RWPE2 (cell line): ENCODE data around the gene GSS.

Experiments used
- ATAC-seq: fragments of 200-7000 bp; cut with Tn5 transposase; 3 replicates; pipeline ENCODE4 v1.9.1; 2021; ENCODE audit warnings: low read depth
- DNase-seq: peaks from one replicate; pipeline ENCODE4 v3.0.0-alpha.2; 2020; ENCODE audit warnings: low spot score
- H3K27ac ChIP-seq: fragments of 450-650 bp; 2 replicates; pipeline ENCODE4 v1.5.1; 2017; ENCODE audit warnings: mild to moderate bottlenecking; ENCODE audit not compliant: poor library complexity, severe bottlenecking
- H3K27me3 ChIP-seq: fragments of 250-450 bp; sonication (Bioruptor Pico); 2 replicates; pipeline ENCODE4 v1.5.1; 2021; ENCODE audit warnings: mild to moderate bottlenecking, moderate library complexity; ENCODE audit not compliant: insufficient read depth, poor library complexity, severe bottlenecking
- H3K36me3 ChIP-seq: fragments of 250-450 bp; sonication (Bioruptor Pico); 2 replicates; pipeline ENCODE4 v1.5.1; 2020; ENCODE audit warnings: low read depth, mild to moderate bottlenecking, moderate library complexity
- H3K4me1 ChIP-seq: fragments of 250-450 bp; sonication (Bioruptor Pico); 2 replicates; pipeline ENCODE4 v1.5.1; 2021; ENCODE audit warnings: mild to moderate bottlenecking, moderate library complexity; ENCODE audit not compliant: insufficient read depth, poor library complexity, severe bottlenecking
- H3K4me3 ChIP-seq: fragments of 250-450 bp; sonication (Bioruptor Pico); 2 replicates; pipeline ENCODE4 v1.5.1; 2021; ENCODE audit warnings: mild to moderate bottlenecking, moderate library complexity; ENCODE audit not compliant: severe bottlenecking
- H3K9me3 ChIP-seq: fragments of 250-450 bp; sonication (Bioruptor Pico); 2 replicates; pipeline ENCODE4 v1.5.1; 2021; ENCODE audit warnings: mild to moderate bottlenecking, moderate library complexity; ENCODE audit not compliant: severe bottlenecking
- CTCF ChIP-seq: fragments of 450-650 bp; IDR thresholded peaks from one replicate; pipeline ENCODE4 v1.5.1; 2017; ENCODE audit warnings: mild to moderate bottlenecking, moderate library complexity; ENCODE audit not compliant: poor library complexity, severe bottlenecking

Gene GSS

DNA sequence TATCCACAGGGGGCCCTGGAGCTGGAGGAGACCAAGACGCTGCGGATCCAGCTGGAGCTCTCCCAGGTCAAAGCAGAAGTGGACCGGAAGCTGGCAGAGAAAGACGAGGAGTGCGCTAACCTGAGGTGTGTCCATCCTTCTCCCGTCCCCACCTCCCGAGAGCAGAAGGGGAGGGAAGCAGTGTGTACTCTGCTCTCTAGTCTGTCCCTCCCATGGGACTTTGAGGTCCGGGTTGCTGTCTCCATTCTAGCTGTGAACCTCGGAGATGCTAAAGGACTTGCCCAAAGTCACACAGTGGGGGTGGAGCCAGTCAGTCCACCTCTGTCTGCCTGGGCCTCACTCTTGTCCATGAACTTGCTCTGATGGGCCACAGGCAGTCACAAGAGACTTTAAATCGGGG, 44.2 kb upstream of the GSS start:
- H3K4me3 ChIP-seq: no peak overlapping the region
- H3K4me1 ChIP-seq: no peaks in the 10 kb centered on the region
- DNase-seq (no peak), ATAC-seq (no peak)
- H3K27me3 ChIP-seq: no peaks in the 10 kb centered on the region
- no peaks in the 10 kb centered on the region for H3K9me3 ChIP-seq
- H3K36me3 ChIP-seq: peaks cover 58% of the 10 kb centered on the region
- TF ChIP-seq CTCF: no peak
- no peak overlapping the region for H3K27ac ChIP-seq

GRCh38 chr20:34999021-34999451, 43.4 kb upstream of the GSS start:
- no peaks in the 10 kb centered on the region for H3K9me3 ChIP-seq
- no peak for TF ChIP-seq CTCF
- no peaks in the 10 kb centered on the region for H3K4me1 ChIP-seq
- H3K36me3 ChIP-seq: peaks cover 51% of the 10 kb centered on the region
- ATAC-seq: no peak
- no peak overlapping the region for H3K4me3 ChIP-seq
- no peak overlapping the region for H3K27ac ChIP-seq
- no peaks in the 10 kb centered on the region for H3K27me3 ChIP-seq
- DNase-seq: no peak

DNA sequence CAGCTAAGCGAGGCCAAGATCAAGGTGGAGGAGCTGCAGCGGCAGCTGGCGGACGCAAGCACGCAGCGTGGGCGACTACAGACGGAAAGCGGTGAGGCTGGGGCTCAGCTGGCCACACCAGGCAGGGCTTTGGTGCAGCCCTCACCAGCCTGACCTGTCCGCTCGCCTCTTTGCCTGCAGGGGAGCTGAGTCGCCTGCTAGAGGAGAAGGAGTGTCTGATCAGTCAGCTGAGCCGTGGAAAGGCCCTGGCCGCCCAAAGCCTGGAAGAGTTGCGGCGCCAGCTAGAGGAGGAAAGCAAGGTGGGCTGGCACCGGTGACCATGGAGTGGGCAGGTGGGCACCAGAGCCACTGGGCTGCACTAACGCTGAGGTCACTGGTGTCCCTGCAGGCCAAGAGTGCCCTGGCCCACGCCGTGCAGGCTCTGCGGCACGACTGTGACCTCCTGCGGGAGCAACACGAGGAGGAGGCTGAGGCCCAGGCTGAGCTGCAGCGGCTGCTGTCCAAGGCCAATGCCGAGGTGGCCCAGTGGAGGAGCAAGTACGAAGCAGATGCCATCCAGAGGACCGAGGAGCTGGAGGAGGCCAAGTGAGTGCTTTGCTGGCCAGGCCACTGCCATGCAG, 42.8 kb upstream of the GSS start:
- TF ChIP-seq CTCF: peak; percentile 35
- Histone ChIP-seq H3K27me3 (no peaks in the 10 kb centered on the region), H3K9me3 (no peaks in the 10 kb centered on the region), H3K4me3 (no peak overlapping the region), H3K36me3 (peaks cover 45% of the 10 kb centered on the region), H3K4me1 (no peaks in the 10 kb centered on the region), H3K27ac (no peak overlapping the region)
- DNase-seq (peak; percentile 88), ATAC-seq (peak; percentile 11; the same call in 1 of the 3 replicates)

DNA sequence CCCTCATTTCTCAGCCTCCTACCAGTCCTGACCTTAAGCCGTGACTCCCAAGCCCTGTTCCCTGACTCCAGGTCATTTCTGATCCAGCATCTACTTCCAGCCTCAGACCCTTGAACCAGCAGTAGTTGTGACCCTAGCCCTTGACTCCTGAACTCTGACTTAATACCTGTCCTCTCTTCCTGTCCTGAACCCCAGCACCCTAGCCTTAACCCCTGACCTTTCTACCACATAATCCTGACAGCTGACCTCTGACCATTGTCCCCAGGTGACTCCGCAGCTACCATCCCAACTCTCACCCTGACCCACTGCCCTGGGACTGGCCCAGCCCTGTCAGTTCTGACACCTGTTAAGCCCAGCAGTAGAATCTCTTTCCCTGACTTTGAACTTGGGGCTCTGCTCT, 42.2 kb upstream of the GSS start:
- DNase-seq (no peak), ATAC-seq (no peak)
- H3K27ac ChIP-seq: no peak overlapping the region
- H3K9me3 ChIP-seq: no peaks in the 10 kb centered on the region
- H3K4me1 ChIP-seq: no peaks in the 10 kb centered on the region
- H3K27me3 ChIP-seq: no peaks in the 10 kb centered on the region
- H3K36me3 ChIP-seq: peaks cover 38% of the 10 kb centered on the region
- TF ChIP-seq CTCF: no peak
- no peak overlapping the region for H3K4me3 ChIP-seq

- Histone ChIP-seq H3K4me1 (no peaks in the 10 kb centered on the region), H3K27ac (no peak overlapping the region), H3K4me3 (no peak overlapping the region), H3K36me3 (peaks cover 32% of the 10 kb centered on the region), H3K27me3 (no peaks in the 10 kb centered on the region), H3K9me3 (no peaks in the 10 kb centered on the region)
- TF ChIP-seq CTCF: no peak
- DNase-seq (no peak), ATAC-seq (no peak)
Measured at GRCh38 chr20:34997131-34997561, 41.5 kb upstream of the GSS start.
